ENCODE measurements around the gene PRKG1.

Gene PRKG1

DNA sequence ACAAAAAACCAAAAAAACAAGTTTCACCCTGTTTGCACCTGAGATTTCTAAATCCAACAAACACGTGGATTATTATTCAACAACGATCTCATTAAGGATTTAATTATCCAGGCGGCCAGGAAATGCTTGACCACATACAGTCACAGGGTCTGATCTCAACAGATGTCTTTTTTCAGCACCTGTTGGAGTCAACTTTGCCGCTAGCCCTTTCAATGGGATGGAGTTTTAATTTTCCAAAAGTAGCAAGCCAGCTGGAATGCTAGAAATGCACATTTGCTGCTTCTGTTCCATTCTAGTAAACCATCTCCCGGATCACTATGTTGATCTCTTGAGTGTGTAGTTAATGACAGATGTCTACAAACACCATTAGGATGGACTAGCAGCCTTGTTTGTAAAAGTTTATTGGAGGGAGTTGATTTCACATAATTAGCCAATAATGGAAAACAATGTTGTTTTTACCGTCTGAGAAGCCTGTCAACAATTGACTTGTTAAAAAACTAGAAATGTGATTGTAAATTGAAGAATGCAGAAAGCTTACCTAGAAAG, 1175.6 kb downstream of the PRKG1 start:
- TF ChIP-seq TAF1 (IDR thresholded peaks at IDR 0.05; ENCODE audit: borderline replicate concordance, insufficient read depth, low read length) (no peak), POLR2AphosphoS5 (IDR thresholded peaks at IDR 0.05; ENCODE audit: low read depth, low read length) (no peak), FOXP2 (optimal IDR thresholded peaks at IDR 0.05; ENCODE audit: borderline replicate concordance, extremely low read depth, extremely low read length, insufficient read depth) (no peak), SIN3A (IDR thresholded peaks at IDR 0.05; ENCODE audit: borderline replicate concordance, insufficient read depth, low read length) (no peak)
- TF ChIP-seq, protein P1, sequence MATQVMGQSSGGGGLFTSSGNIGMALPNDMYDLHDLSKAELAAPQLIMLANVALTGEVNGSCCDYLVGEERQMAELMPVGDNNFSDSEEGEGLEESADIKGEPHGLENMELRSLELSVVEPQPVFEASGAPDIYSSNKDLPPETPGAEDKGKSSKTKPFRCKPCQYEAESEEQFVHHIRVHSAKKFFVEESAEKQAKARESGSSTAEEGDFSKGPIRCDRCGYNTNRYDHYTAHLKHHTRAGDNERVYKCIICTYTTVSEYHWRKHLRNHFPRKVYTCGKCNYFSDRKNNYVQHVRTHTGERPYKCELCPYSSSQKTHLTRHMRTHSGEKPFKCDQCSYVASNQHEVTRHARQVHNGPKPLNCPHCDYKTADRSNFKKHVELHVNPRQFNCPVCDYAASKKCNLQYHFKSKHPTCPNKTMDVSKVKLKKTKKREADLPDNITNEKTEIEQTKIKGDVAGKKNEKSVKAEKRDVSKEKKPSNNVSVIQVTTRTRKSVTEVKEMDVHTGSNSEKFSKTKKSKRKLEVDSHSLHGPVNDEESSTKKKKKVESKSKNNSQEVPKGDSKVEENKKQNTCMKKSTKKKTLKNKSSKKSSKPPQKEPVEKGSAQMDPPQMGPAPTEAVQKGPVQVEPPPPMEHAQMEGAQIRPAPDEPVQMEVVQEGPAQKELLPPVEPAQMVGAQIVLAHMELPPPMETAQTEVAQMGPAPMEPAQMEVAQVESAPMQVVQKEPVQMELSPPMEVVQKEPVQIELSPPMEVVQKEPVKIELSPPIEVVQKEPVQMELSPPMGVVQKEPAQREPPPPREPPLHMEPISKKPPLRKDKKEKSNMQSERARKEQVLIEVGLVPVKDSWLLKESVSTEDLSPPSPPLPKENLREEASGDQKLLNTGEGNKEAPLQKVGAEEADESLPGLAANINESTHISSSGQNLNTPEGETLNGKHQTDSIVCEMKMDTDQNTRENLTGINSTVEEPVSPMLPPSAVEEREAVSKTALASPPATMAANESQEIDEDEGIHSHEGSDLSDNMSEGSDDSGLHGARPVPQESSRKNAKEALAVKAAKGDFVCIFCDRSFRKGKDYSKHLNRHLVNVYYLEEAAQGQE (IDR thresholded peaks at IDR 0.05; ENCODE audit: insufficient read depth in 1 of 2, low read depth in 2 of 2, low read length in 2 of 2), result no peak

DNA sequence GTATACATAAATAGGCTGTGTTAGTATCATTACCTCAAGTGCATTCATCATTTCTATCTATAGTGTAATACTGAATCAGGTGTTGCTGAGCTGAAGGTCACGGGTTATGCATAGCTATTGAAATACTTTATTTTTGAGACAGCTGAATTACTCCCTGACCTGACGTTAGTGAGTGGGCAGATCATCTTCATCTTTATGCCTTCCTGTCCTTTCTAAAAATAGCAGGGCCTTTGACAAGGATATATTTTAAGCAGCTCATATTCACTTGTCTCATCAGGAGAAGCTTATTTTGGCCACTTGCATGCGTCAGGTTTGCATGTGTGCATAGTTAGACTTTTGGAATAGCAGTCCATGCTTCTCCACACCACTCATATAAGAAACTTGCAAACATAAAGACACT, 1176.2 kb downstream of the PRKG1 start:
- no peak for TF ChIP-seq SIN3A (IDR thresholded peaks at IDR 0.05; ENCODE audit: borderline replicate concordance, insufficient read depth, low read length)

DNA sequence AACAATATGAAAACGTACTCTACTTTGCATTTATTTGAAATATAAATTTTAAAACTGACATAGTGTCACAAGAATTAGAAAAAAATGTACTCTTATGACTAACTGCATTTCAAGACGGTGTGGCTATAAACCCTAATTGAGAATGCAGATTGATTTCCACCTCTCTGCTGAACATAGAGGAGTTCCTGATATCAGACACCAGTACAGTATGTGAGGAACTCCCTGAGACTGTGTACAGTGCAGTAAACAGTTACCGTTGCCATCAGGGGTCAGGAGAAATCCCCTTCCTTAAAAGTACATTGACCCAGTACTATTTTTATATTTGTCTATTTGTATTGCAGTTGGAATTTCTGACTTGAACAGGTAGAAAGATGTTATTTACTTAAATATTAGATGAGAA, 1178.0 kb downstream of the PRKG1 start:
- no peak for TF ChIP-seq SIN3A (IDR thresholded peaks at IDR 0.05; ENCODE audit: borderline replicate concordance, insufficient read depth, low read length)
- TF ChIP-seq FOXP2 (optimal IDR thresholded peaks at IDR 0.05; ENCODE audit: borderline replicate concordance, extremely low read depth, extremely low read length, insufficient read depth), result no peak
- TF ChIP-seq, protein P1 (IDR thresholded peaks at IDR 0.05; ENCODE audit: insufficient read depth in 1 of 2, low read depth in 2 of 2, low read length in 2 of 2), result no peak
- no peak for TF ChIP-seq TAF1 (IDR thresholded peaks at IDR 0.05; ENCODE audit: borderline replicate concordance, insufficient read depth, low read length)
- TF ChIP-seq POLR2AphosphoS5 (IDR thresholded peaks at IDR 0.05; ENCODE audit: low read depth, low read length), result no peak

DNA sequence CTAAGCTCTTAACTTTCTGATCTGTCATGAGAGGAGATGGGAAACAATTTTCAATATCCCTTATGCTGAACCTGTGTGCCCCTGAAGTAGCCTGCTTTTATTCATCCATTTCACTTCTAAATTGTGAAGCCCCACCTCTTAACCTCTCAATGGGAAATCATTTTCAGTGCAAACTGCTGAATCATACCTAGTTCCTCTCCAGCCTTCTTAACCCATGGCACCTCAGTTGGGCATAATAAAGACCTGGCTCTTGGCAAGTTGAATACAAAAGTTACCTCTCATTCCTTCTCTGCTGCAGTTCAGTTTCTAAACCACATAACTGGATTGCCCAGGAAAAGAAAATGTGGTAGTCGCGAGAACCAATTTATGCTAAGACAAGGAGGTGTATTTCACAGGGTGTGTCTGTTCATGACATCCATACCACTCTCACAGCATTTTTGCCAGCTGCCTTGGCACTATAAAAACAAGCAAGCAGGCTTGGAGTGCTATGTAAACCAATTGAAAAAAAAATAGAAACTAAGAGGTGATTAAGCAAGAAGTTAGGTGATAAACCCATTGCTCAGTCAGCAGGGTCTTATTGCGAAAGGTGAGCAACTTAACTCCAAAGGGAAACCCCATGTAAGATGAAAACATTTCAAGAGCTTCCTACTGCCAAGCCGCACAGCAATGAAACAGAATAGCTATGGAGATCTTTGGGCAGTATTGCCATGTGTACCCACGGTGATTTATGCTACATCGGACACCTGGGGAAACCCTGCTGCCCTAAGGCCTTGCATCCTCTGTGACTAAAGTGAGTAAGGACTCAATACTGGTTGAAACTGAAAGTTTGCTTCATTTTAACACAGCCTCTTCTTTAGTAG, 1182.8 kb downstream of the PRKG1 start:
- no peak for TF ChIP-seq POLR2AphosphoS5 (IDR thresholded peaks at IDR 0.05; ENCODE audit: low read depth, low read length)
- no peak for TF ChIP-seq FOXP2 (optimal IDR thresholded peaks at IDR 0.05; ENCODE audit: borderline replicate concordance, extremely low read depth, extremely low read length, insufficient read depth)
- no peak for TF ChIP-seq TAF1 (IDR thresholded peaks at IDR 0.05; ENCODE audit: borderline replicate concordance, insufficient read depth, low read length)
- TF ChIP-seq, protein P1 (IDR thresholded peaks at IDR 0.05; ENCODE audit: insufficient read depth in 1 of 2, low read depth in 2 of 2, low read length in 2 of 2), result no peak
- no peak for TF ChIP-seq SIN3A (IDR thresholded peaks at IDR 0.05; ENCODE audit: borderline replicate concordance, insufficient read depth, low read length)

DNA sequence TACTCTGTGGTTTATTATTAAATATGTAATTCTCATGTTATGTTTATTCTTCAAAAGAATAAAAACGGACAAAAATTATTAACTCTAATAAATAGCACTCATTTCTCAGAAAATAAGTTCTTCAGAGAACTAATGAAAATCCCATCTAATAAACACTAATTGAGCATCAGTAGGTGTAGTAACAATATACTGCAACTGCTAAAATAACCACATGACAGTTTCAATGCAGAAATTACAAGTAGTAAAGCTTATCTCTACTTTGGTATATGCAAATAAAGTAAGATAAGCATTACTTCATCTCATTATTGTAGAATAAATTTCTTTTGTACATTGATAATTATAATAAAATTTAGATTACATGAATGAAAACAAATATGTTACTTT, 1183.4 kb downstream of the PRKG1 start:
- TF ChIP-seq POLR2AphosphoS5 (IDR thresholded peaks at IDR 0.05; ENCODE audit: low read depth, low read length) (no peak), SIN3A (IDR thresholded peaks at IDR 0.05; ENCODE audit: borderline replicate concordance, insufficient read depth, low read length) (no peak), TAF1 (IDR thresholded peaks at IDR 0.05; ENCODE audit: borderline replicate concordance, insufficient read depth, low read length) (no peak), FOXP2 (optimal IDR thresholded peaks at IDR 0.05; ENCODE audit: borderline replicate concordance, extremely low read depth, extremely low read length, insufficient read depth) (no peak)
- TF ChIP-seq, protein P1 (IDR thresholded peaks at IDR 0.05; ENCODE audit: insufficient read depth in 1 of 2, low read depth in 2 of 2, low read length in 2 of 2), result no peak
